ENCODE data around the gene DPCD.

DPCD gene

GRCh38 chr10:101557541-101557940 is 30.6 kb upstream of the DPCD start:
- TF ChIP-seq CTCF (IDR thresholded peaks at IDR 0.05; ENCODE audit: low read depth, low read length) (no peak), MAX (IDR thresholded peaks at IDR 0.05; ENCODE audit: low read depth, low read length) (no peak), POLR2A (IDR thresholded peaks at IDR 0.05; ENCODE audit: extremely low read depth, insufficient read length) (no peak), MYC (IDR thresholded peaks at IDR 0.05; ENCODE audit: low read depth, low read length) (no peak)
- no peak for DNase-seq (ENCODE audit: low read depth)

GRCh38 chr10:101558204-101558603 is 29.9 kb upstream of the DPCD start:
- TF ChIP-seq MYC (IDR thresholded peaks at IDR 0.05; ENCODE audit: low read depth, low read length) = no peak
- TF ChIP-seq MAX (IDR thresholded peaks at IDR 0.05; ENCODE audit: low read depth, low read length) = no peak
- TF ChIP-seq CTCF (IDR thresholded peaks at IDR 0.05; ENCODE audit: low read depth, low read length) = no peak
- TF ChIP-seq POLR2A (IDR thresholded peaks at IDR 0.05; ENCODE audit: extremely low read depth, insufficient read length) = no peak

More at GRCh38 chr10:101557541-101557940, 30.6 kb upstream of the DPCD start:
- no peak overlapping the region for H3K4me3 ChIP-seq (ENCODE audit: low read depth, low read length)

GRCh38 chr10:101558671-101559595 is 29.2 kb upstream of the DPCD start:
- no peak overlapping the region for H3K4me3 ChIP-seq (ENCODE audit: low read depth, low read length)
- TF ChIP-seq CTCF (IDR thresholded peaks at IDR 0.05; ENCODE audit: low read depth, low read length) = no peak
- TF ChIP-seq MAX (IDR thresholded peaks at IDR 0.05; ENCODE audit: low read depth, low read length) = no peak
- no peak for TF ChIP-seq MYC (IDR thresholded peaks at IDR 0.05; ENCODE audit: low read depth, low read length)
- TF ChIP-seq POLR2A (IDR thresholded peaks at IDR 0.05; ENCODE audit: extremely low read depth, insufficient read length) = no peak
- no peak for DNase-seq (ENCODE audit: low read depth)

More at GRCh38 chr10:101558204-101558603, 29.9 kb upstream of the DPCD start:
- DNase-seq (ENCODE audit: low read depth) = no peak
- no peak overlapping the region for H3K4me3 ChIP-seq (ENCODE audit: low read depth, low read length)

- H3K4me3 ChIP-seq (ENCODE audit: low read depth, low read length) = no peak overlapping the region
- DNase-seq (ENCODE audit: low read depth) = no peak
- TF ChIP-seq MAX (IDR thresholded peaks at IDR 0.05; ENCODE audit: low read depth, low read length) (no peak), CTCF (IDR thresholded peaks at IDR 0.05; ENCODE audit: low read depth, low read length) (no peak), MYC (IDR thresholded peaks at IDR 0.05; ENCODE audit: low read depth, low read length) (no peak), POLR2A (IDR thresholded peaks at IDR 0.05; ENCODE audit: extremely low read depth, insufficient read length) (no peak)
Observed at GRCh38 chr10:101559596-101560297, 28.4 kb upstream of the DPCD start.

- TF ChIP-seq MYC (IDR thresholded peaks at IDR 0.05; ENCODE audit: low read depth, low read length) (no peak), CTCF (IDR thresholded peaks at IDR 0.05; ENCODE audit: low read depth, low read length) (no peak), MAX (IDR thresholded peaks at IDR 0.05; ENCODE audit: low read depth, low read length) (no peak), POLR2A (IDR thresholded peaks at IDR 0.05; ENCODE audit: extremely low read depth, insufficient read length) (no peak)
- no peak for DNase-seq (ENCODE audit: low read depth)
- H3K4me3 ChIP-seq (ENCODE audit: low read depth, low read length) = no peak overlapping the region
Observed at GRCh38 chr10:101560298-101561067, 27.6 kb upstream of the DPCD start.

Data from NB4 (cell line).